ENCODE results near the gene UNC93A.
A peak's percentile ranks its signal among the peaks of the same experiment; 100 is the strongest.
"Not testable (repeated sequence)": the region's sequence is repeated elsewhere in the genome, so short reads cannot be mapped to it uniquely, and the experiment has no call there.

Gene UNC93A

GRCh38 chr6:167341665-167342655 is 50.8 kb downstream of the UNC93A start:
- DNase-seq (ENCODE audit: low spot score): no peak

DNA sequence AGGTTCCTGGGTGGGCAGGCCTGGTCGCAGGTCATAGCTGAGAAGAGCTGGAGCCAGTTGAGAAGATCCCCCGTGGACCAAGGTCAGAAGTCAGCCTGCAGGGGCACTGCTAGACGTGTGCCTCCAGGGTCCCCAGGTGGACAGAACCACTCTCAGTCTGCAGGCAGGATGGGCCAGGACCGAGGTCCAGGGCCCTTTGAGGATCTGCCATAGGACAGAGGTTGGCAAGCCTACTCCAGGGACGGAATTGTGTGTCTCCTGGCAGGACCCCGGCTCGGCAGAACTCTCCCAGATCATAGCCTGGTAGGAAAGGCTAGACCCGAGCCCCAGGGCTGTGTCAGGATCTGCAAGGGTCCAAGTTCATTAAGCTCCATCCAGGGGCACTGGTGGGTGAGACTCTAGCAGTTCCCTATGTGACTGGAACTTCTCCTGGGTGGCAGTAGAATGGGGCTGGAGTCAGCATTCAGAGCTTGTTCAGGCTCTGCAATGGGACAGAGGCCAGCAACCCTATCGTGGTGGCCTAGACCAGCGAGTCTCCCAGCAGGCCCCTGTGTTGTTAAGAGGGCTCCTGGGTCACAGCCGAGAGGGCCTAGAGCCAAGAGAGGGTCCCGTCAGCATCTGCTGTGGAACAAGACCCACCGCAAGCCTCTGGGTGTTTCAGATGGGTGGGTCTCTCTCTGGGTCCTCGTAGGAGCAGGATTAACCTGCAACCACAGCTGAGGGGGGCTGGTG is 51.9 kb downstream of the UNC93A start:
- no peak for DNase-seq (ENCODE audit: low spot score)

DNA sequence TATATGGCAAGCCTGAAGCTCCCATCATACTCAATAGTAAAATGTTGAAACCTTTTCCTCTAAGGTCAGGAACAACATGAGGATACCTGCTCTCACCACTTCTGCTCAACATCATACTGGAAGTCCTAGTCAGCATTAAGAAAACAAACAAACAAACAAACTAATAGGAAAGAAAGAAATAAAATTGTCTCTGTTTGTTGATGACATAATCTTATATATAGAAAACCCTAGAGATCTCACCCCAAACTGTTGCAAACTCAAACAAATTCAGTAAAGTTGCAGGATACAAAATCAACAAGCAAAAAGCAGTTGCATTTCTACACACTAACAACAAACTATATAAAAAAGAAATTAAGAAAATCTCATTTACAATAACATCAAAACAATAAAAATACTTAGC is 54.2 kb downstream of the UNC93A start:
- no peak for DNase-seq (ENCODE audit: low spot score)

DNA sequence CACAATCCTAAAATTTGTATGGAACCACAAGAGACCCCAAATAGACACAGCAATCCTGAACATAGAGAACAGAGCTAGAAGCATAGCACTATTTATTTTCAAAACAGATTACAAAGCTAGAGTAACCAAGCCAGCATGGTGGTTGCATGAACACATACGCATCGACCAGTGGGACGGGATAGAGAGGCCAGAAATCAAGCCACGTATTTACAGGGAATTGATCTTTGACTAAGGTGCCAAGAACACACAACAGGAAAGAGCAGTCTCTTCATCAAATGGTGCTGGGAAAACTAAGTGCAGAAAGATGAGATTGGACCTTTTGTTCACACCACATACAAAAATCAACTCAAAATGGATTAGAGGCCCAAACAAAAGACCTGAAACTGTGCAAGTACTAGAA is 54.8 kb downstream of the UNC93A start:
- no peak for DNase-seq (ENCODE audit: low spot score)

DNA sequence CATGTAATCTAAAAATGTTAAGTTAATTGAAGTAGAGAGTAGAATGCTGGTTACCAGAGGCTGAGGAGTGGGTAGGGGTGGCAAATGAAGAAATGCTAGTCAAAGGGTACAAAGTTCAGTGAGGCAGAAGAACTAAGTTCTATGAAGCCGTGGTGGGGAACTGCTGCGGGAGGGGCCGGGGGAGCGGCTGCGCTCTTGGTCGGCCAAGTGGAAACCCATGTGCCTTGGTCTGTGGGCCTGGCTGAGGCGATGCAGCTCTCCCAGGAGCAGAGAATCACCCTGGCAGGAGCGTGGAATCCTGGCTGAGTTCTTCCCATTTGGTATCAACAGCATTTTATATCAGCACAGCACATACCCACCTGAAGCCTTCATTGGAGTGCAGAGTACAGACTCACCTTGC is 56.1 kb downstream of the UNC93A start:
- no peak for DNase-seq (ENCODE audit: low spot score)

GRCh38 chr6:167349631-167350274 is 58.6 kb downstream of the UNC93A start:
- no peak for DNase-seq (ENCODE audit: low spot score)

GRCh38 chr6:167350275-167350696 is 59.2 kb downstream of the UNC93A start:
- no peak for DNase-seq (ENCODE audit: low spot score)

- peak; percentile 55 for DNase-seq (ENCODE audit: low spot score)
Observed at GRCh38 chr6:167350731-167351655, 59.9 kb downstream of the UNC93A start.

GRCh38 chr6:167351656-167352345 is 60.7 kb downstream of the UNC93A start:
- no peak for DNase-seq (ENCODE audit: low spot score)

- DNase-seq (ENCODE audit: low spot score): peak; percentile 56
Observed at GRCh38 chr6:167356874-167357273, 65.8 kb downstream of the UNC93A start.

GRCh38 chr6:167358394-167358793 is 67.3 kb downstream of the UNC93A start:
- not testable (repeated sequence) for DNase-seq (ENCODE audit: low spot score)

DNA sequence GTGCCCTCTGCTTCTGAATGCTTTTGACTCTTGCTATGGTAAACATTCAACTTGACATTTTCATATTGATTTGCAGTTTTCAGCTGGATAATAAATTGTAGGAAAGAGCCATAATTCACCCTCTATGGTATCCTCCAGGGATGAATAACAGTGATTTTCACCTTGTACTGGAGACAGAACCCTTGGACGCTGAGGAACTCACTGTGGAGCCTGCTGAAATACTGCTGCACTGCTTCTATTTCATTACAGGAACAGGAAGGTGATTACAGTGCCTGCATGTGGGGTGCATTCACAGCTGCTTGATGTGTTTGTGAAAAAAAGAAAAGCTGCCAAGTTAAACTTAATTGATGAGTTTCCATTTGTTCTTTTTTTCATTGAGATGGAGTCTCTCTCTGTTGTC is 70.1 kb downstream of the UNC93A start:
- DNase-seq (ENCODE audit: low spot score): not testable (repeated sequence)
